Liver (tissue), 9 donors: ENCODE results near the gene NRIP2. TPM values are rescaled to one million over a fixed set of nuclear protein-coding genes. Genes with fewer than 3 reads are reported as not detected.

Experiments used
- DNase-seq: peaks from one replicate; pipeline ENCODE4 v3.0.0-alpha.2; 2017; ENCODE audit warnings: low spot score
- H3K27ac ChIP-seq, 2 donors: one replicate each; pipeline ENCODE4 v1.7.0; 2013; ENCODE audit warnings: inconsistent platforms in 2 of 2, low read length in 2 of 2, control low read depth in 1 of 2, low read depth in 1 of 2, mild to moderate bottlenecking in 1 of 2
- H3K27me3 ChIP-seq, 4 donors: one replicate each; pipeline versions ENCODE4 v1.6.1 to v1.7.0; 2013; ENCODE audit warnings: low read length in 3 of 4, inconsistent platforms in 1 of 4, mild to moderate bottlenecking in 1 of 4, moderate library complexity in 1 of 4; ENCODE audit not compliant: control insufficient read depth in 4 of 4, insufficient read depth in 4 of 4
- H3K36me3 ChIP-seq, 4 donors: one replicate each; pipeline versions ENCODE4 v1.6.1 to v1.7.0; 2013; ENCODE audit warnings: low read length in 3 of 4, mild to moderate bottlenecking in 3 of 4, low read depth in 1 of 4, moderate library complexity in 1 of 4; ENCODE audit not compliant: control insufficient read depth in 4 of 4, insufficient read depth in 3 of 4
- H3K4me1 ChIP-seq, 4 donors: one replicate each; pipeline versions ENCODE4 v1.6.1 to v1.7.0; 2013; ENCODE audit warnings: low read length in 3 of 4, mild to moderate bottlenecking in 3 of 4, moderate library complexity in 1 of 4; ENCODE audit not compliant: control insufficient read depth in 4 of 4, insufficient read depth in 4 of 4
- H3K4me3 ChIP-seq, 3 donors: one replicate each; pipeline versions ENCODE4 v1.6.1 to v1.7.0; 2013; ENCODE audit warnings: low read length in 3 of 3, control low read depth in 1 of 3, low read depth in 1 of 3, mild to moderate bottlenecking in 1 of 3
- H3K9ac ChIP-seq, 2 donors: one replicate each; pipeline ENCODE4 v1.7.0; 2013; ENCODE audit warnings: low read length in 2 of 2, mild to moderate bottlenecking in 2 of 2, moderate library complexity in 2 of 2, control low read depth in 1 of 2, low read depth in 1 of 2
- H3K9me3 ChIP-seq, 4 donors: one replicate each; pipeline versions ENCODE4 v1.6.1 to v1.7.0; 2013; ENCODE audit warnings: low read length in 3 of 4; ENCODE audit not compliant: control insufficient read depth in 4 of 4
- CTCF ChIP-seq: fragments of 150-350 bp; IDR thresholded peaks from 2 replicates; pipeline ENCODE4 v1.5.1; 2017; ENCODE audit warnings: improper control_type of control experiment, low read depth, low read length; ENCODE audit not compliant: missing input control
- FOXA1 ChIP-seq: IDR thresholded peaks from 2 replicates; pipeline ENCODE4 v1.6.1; 2016; ENCODE audit warnings: antibody characterized with exemption
- FOXA2 ChIP-seq: IDR thresholded peaks from 2 replicates; pipeline ENCODE4 v1.6.1; 2016; ENCODE audit warnings: antibody characterized with exemption
- HNF4A ChIP-seq, 2 donors: conservative IDR thresholded peaks; 2 replicates each; pipeline ENCODE4 v1.6.1; 2016; ENCODE audit warnings: antibody characterized with exemption in 2 of 2, mild to moderate bottlenecking in 2 of 2
- HNF4G ChIP-seq: IDR thresholded peaks from 2 replicates; pipeline ENCODE4 v1.6.1; 2016; ENCODE audit warnings: antibody characterized with exemption
- JUND ChIP-seq, 2 donors: IDR thresholded peaks; 2 replicates each; pipeline ENCODE4 v1.6.1; 2016; ENCODE audit warnings: antibody characterized with exemption in 2 of 2
- RAD21 ChIP-seq, 2 donors: IDR thresholded peaks; 2 replicates each; pipeline ENCODE4 v1.6.1; 2016; ENCODE audit warnings: antibody characterized with exemption in 2 of 2, mild to moderate bottlenecking in 2 of 2
- REST ChIP-seq: IDR thresholded peaks from 2 replicates; pipeline ENCODE4 v1.6.1; 2016; ENCODE audit warnings: antibody characterized with exemption, mild to moderate bottlenecking
- SP1 ChIP-seq: IDR thresholded peaks from 2 replicates; pipeline ENCODE4 v1.6.1; 2018; ENCODE audit warnings: antibody characterized with exemption, mild to moderate bottlenecking
- WGBS: extraction: QIAGEN DNeasy Blood & Tissue Kit; methylation state at CpG from one replicate; pipeline ENCODE4 v1.1.7; 2013; 5-methylcytosine and 5-hydroxymethylcytosine counted together
- polyA plus RNA-seq, 2 donors: library from polyadenylated mRNA; stranded (reverse) in 1 of 2; unstranded in 1 of 2; fragments of 200-250 nt in 1 of 2; fragments of >200 nt in 1 of 2; fragmentation: Nextera tagmentation in 1 of 2; extraction: Ambion mirVana in 1 of 2; gene quantifications; one replicate each; pipeline versions ENCODE4 v1.2.1 to v1.2.3, GENCODE V29; 2013 to 2015
- total RNA-seq, 2 donors: library from RNA; depleted of rRNA; stranded (reverse); fragments of >200 nt; gene quantifications; one replicate each; pipeline ENCODE4 v1.2.3, GENCODE V29; 2014
- TF ChIP-seq, protein P1 (sequence below): IDR thresholded peaks from 2 replicates; pipeline ENCODE4 v1.6.1; 2016; ENCODE audit warnings: antibody characterized with exemption
- TF ChIP-seq, protein P2 (sequence below): IDR thresholded peaks from 2 replicates; pipeline ENCODE4 v1.6.1; 2016; ENCODE audit warnings: antibody characterized with exemption
- donor health status: healthy.
- donor health status: healthy.
- donor health status: healthy.
- donor health status: healthy.
- donor health status: healthy.

Gene NRIP2
- total and polyA plus RNA-seq, 4 donors, result 0.19 to 0.46 (median 0.23) TPM

GRCh38 chr12:2853626-2854025 lies 18.8 kb upstream of the NRIP2 start:
- 38% methylated on average over 11 of the region's 11 CpGs for WGBS

GRCh38 chr12:2851931-2852330 lies 17.1 kb upstream of the NRIP2 start:
- no peaks in the 10 kb centered on the region for H3K36me3 ChIP-seq
- peaks cover 2 to 10% (median 8%) of the 10 kb centered on the region in 4 donors for H3K4me1 ChIP-seq
- 98% methylated on average over 3 of the region's 3 CpGs for WGBS
- H3K9ac ChIP-seq, result no peak overlapping the region
- DNase-seq, result no peak
- no peaks in the 10 kb centered on the region for H3K27me3 ChIP-seq
- H3K27ac ChIP-seq, result no peak overlapping the region
- no peak overlapping the region for H3K4me3 ChIP-seq
- no peak for TF ChIP-seq RAD21 (IDR thresholded peaks at IDR 0.05)
- TF ChIP-seq FOXA1, result no peak
- no peak for TF ChIP-seq FOXA2
- TF ChIP-seq REST, result no peak
- TF ChIP-seq SP1, result no peak
- TF ChIP-seq, protein P1, sequence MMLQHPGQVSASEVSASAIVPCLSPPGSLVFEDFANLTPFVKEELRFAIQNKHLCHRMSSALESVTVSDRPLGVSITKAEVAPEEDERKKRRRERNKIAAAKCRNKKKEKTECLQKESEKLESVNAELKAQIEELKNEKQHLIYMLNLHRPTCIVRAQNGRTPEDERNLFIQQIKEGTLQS, result no peak
- TF ChIP-seq HNF4G, result no peak
- TF ChIP-seq HNF4A (conservative IDR thresholded peaks at IDR 0.05), result no peak
- no peaks in the 10 kb centered on the region for H3K9me3 ChIP-seq

More at GRCh38 chr12:2853626-2854025, 18.8 kb upstream of the NRIP2 start:
- H3K27ac ChIP-seq, result no peak overlapping the region
- TF ChIP-seq CTCF, result peak; percentile 66
- TF ChIP-seq, protein P2, sequence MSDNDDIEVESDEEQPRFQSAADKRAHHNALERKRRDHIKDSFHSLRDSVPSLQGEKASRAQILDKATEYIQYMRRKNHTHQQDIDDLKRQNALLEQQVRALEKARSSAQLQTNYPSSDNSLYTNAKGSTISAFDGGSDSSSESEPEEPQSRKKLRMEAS, result no peak
- no peak for TF ChIP-seq REST
- peak; percentile 65 to 78 for TF ChIP-seq RAD21 (IDR thresholded peaks at IDR 0.05)
- no peak for TF ChIP-seq JUND (IDR thresholded peaks at IDR 0.05)
- no peak for TF ChIP-seq HNF4A (conservative IDR thresholded peaks at IDR 0.05)
- no peak for TF ChIP-seq FOXA1
- H3K4me1 ChIP-seq, result peaks cover 2 to 10% (median 8%) of the 10 kb centered on the region in 4 donors
- no peaks in the 10 kb centered on the region for H3K9me3 ChIP-seq
- H3K36me3 ChIP-seq, result peaks cover 0 to 4% (median 2%) of the 10 kb centered on the region in 4 donors
- H3K9ac ChIP-seq, result no peak overlapping the region
- H3K4me3 ChIP-seq, result no peak overlapping the region
- DNase-seq, result peak; percentile 84
- H3K27me3 ChIP-seq, result no peaks in the 10 kb centered on the region
